Neural crest cell (in vitro differentiated cells): ENCODE data around the gene LMO7. TPM values are rescaled to one million over a fixed set of nuclear protein-coding genes. Genes with fewer than 3 reads are reported as not detected.

Experiments used
- DNase-seq: peaks from one replicate; pipeline ENCODE4 v3.0.0; 2021; ENCODE audit warnings: low read depth, mixed read lengths, low spot score
- H3K27ac Mint-ChIP-seq: one replicate; pipeline ENCODE4 v1.8.0; 2021; ENCODE audit warnings: mild to moderate bottlenecking, mixed read lengths; ENCODE audit not compliant: unreplicated experiment
- H3K27me3 Mint-ChIP-seq: 2 replicates; pipeline ENCODE4 v1.8.0; 2021; ENCODE audit warnings: low read depth, mild to moderate bottlenecking, mixed read lengths
- H3K36me3 Mint-ChIP-seq: 2 replicates; pipeline ENCODE4 v1.8.0; 2021; ENCODE audit warnings: low read depth, mild to moderate bottlenecking, mixed read lengths
- H3K4me1 Mint-ChIP-seq: 2 replicates; pipeline ENCODE4 v1.8.0; 2021; ENCODE audit warnings: mixed read lengths
- H3K4me3 Mint-ChIP-seq: one replicate; pipeline ENCODE4 v1.8.0; 2021; ENCODE audit warnings: mild to moderate bottlenecking, mixed read lengths
- H3K9me3 Mint-ChIP-seq: 2 replicates; pipeline ENCODE4 v1.8.0; 2021; ENCODE audit warnings: mixed read lengths
- total RNA-seq: library from RNA; stranded (reverse); gene quantifications from 2 replicates; pipeline ENCODE4 v1.2.1, GENCODE V29; 2021
- TF ChIP-seq, protein P1 (sequence below): fragments of 200-600 bp; sonication (generic); conservative IDR thresholded peaks from 2 replicates; pipeline ENCODE4 v1.5.0; 2021; ENCODE audit warnings: antibody characterized with exemption, mild to moderate bottlenecking

LMO7 gene
- total RNA-seq, 1 donor from 2014 or later = 4.8 TPM

DNA sequence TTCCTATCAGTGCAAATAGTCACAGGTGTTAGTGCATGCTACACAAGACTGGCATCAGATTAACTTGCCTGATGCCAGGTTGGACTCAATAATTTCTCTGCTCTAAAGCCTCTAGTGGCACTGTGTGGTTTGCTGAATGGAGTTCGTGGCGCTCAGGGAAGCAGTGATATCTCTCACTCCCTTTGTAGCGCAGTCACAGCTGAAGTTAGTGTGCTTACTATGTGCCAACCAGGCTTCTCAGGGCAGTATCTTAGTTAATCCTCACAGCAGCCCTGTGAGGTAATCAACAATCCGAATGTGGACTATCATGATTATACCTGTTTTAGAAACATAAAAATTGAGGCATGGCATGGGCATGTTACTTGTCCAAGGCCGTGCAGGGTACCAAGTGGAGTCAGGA, 190.3 kb downstream of the LMO7 start:
- no peak for DNase-seq
- Mint-ChIP-seq H3K36me3 (no peaks in the 10 kb centered on the region), H3K9me3 (peaks cover 7% of the 10 kb centered on the region), H3K27ac (no peak overlapping the region), H3K4me1 (peaks cover 4% of the 10 kb centered on the region), H3K4me3 (no peak overlapping the region), H3K27me3 (no peaks in the 10 kb centered on the region)
- TF ChIP-seq, protein P1, sequence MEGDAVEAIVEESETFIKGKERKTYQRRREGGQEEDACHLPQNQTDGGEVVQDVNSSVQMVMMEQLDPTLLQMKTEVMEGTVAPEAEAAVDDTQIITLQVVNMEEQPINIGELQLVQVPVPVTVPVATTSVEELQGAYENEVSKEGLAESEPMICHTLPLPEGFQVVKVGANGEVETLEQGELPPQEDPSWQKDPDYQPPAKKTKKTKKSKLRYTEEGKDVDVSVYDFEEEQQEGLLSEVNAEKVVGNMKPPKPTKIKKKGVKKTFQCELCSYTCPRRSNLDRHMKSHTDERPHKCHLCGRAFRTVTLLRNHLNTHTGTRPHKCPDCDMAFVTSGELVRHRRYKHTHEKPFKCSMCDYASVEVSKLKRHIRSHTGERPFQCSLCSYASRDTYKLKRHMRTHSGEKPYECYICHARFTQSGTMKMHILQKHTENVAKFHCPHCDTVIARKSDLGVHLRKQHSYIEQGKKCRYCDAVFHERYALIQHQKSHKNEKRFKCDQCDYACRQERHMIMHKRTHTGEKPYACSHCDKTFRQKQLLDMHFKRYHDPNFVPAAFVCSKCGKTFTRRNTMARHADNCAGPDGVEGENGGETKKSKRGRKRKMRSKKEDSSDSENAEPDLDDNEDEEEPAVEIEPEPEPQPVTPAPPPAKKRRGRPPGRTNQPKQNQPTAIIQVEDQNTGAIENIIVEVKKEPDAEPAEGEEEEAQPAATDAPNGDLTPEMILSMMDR = no peak

DNA sequence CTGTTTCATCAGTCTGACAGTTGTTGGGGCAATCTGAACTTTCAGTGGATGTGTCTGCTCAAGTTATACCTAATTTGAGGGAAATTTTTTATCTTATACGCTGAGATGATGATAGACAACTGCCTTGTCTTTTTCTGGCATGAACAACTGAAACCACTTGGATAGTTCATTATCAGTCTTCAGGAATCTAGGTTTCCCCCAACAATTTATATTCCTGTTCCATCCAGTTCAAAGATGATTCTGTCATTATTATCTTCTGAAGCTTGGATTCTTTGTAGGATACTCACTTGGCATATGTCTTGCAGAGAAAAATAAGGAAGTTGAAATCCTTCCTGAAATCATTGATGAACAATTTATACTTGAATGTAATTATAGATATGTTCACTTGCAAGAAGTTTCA, 193.7 kb downstream of the LMO7 start:
- H3K4me3 Mint-ChIP-seq = no peak overlapping the region
- no peak overlapping the region for H3K27ac Mint-ChIP-seq
- H3K4me1 Mint-ChIP-seq = peaks cover 4% of the 10 kb centered on the region
- H3K27me3 Mint-ChIP-seq = no peaks in the 10 kb centered on the region
- H3K36me3 Mint-ChIP-seq = no peaks in the 10 kb centered on the region
- no peak for DNase-seq
- TF ChIP-seq, protein P1 = no peak
- H3K9me3 Mint-ChIP-seq = peaks cover 7% of the 10 kb centered on the region

DNA sequence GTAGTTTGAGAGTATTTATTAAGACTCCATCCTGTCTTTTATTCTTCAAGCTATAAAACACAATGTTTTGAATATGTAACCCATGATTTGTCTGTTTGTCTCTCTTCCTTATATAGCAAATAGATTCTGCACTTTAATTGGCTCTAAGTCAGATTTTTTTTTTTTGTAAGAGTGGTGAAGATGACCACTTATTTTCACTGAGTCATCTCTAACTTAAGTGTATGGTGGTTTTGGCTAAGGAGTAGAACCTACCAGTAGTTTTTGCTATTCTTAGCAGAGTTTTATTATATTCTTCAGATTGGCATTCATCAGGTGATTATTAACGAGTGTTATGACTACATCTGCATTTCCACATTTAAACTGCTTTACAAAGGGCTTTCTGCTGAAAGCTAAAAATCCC, 194.7 kb downstream of the LMO7 start:
- Mint-ChIP-seq H3K36me3 (no peaks in the 10 kb centered on the region), H3K27ac (no peak overlapping the region), H3K27me3 (no peaks in the 10 kb centered on the region), H3K4me1 (peaks cover 4% of the 10 kb centered on the region), H3K9me3 (peaks cover 7% of the 10 kb centered on the region), H3K4me3 (no peak overlapping the region)
- TF ChIP-seq, protein P1 = no peak
- DNase-seq = no peak

DNA sequence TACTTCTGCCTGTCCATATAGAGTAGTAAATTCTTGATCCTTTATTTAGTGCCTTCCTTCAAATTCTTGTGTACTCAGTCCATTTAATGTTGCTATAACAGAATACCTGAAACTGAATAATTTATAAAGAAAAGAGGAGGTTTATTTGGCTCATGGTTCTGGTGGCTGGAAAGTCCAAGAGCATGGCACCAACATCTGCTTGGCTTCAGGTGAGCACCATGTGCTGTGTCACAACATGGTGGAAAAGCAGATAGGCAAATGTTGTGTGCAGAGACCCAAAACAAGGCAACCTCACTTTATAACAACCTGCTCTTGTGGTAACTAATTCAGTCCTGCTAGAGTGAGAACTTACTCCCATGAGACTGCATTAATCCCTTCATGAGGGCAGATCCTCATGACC, 195.3 kb downstream of the LMO7 start:
- Mint-ChIP-seq H3K9me3 (peaks cover 7% of the 10 kb centered on the region), H3K36me3 (no peaks in the 10 kb centered on the region), H3K27me3 (no peaks in the 10 kb centered on the region)

DNA sequence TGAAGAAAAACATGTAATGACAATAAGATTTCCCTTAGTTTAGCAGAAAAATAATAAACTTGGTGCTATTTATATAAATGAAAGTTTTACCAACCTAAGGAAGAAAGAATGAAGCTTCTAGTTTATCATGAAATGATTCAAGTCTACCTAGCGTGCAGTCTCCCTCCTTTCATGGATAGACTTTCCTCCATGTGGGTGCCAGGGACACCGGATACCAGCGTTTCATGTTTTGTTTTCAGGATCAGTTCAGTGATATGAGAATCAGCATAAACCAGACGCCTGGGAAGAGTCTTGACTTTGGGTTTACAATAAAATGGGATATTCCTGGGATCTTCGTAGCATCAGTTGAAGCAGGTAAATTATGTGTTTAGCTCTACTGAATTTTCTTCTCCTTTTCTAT, 196.7 kb downstream of the LMO7 start:
- Mint-ChIP-seq H3K27me3 (no peaks in the 10 kb centered on the region), H3K36me3 (no peaks in the 10 kb centered on the region), H3K4me1 (peaks cover 4% of the 10 kb centered on the region), H3K4me3 (no peak overlapping the region), H3K9me3 (peaks cover 7% of the 10 kb centered on the region), H3K27ac (no peak overlapping the region)
- no peak for DNase-seq
- TF ChIP-seq, protein P1 = no peak

More for the DNA sequence above, 195.3 kb downstream of the LMO7 start:
- TF ChIP-seq, protein P1 = no peak
- peaks cover 4% of the 10 kb centered on the region for H3K4me1 Mint-ChIP-seq
- no peak overlapping the region for H3K27ac Mint-ChIP-seq
- no peak overlapping the region for H3K4me3 Mint-ChIP-seq
- DNase-seq = no peak

DNA sequence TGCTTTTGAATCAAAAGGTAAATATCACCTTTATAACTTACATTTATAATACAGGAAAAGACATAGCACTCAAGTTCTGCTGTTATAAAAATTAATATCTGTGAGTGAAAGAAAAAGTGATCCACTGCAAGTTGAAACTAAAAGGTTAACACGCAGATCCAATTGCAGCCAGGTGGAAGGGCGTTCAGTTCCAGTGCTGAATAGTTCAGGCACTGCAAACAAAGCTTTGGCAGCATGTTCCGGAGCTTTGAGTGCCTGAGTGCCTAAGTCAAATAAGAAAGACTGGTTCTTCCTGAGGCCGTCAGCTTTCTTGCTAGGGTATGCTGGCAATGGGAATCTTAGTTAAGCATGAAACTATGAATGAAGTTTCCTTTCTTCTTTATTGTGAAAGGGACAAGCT, 200.3 kb downstream of the LMO7 start:
- no peaks in the 10 kb centered on the region for H3K36me3 Mint-ChIP-seq
- no peaks in the 10 kb centered on the region for H3K4me1 Mint-ChIP-seq
- no peaks in the 10 kb centered on the region for H3K27me3 Mint-ChIP-seq
- no peaks in the 10 kb centered on the region for H3K9me3 Mint-ChIP-seq
- no peak overlapping the region for H3K4me3 Mint-ChIP-seq
- DNase-seq = no peak
- H3K27ac Mint-ChIP-seq = no peak overlapping the region
- TF ChIP-seq, protein P1 = no peak
